Endothelial cell of umbilical vein (primary cell): Measurements from ENCODE around the gene GATA6. TPM values are rescaled to one million over a fixed set of nuclear protein-coding genes. Genes with fewer than 3 reads are reported as not detected.

ENCODE experiments used
- BruUV-seq: library from RNA; stranded (reverse); fragments of 400-500 nt; replicated peaks from 2 replicates; lab custom pipeline; 2021; lab: Mats Ljungman, UMichigan
- CTCF ChIA-PET: fragments of 300-600, 350-600 bp; sonication (Branson Sonifier 250); formaldehyde crosslinking; loops from one replicate; lab custom pipeline; 2021; ENCODE audit warnings: antibody characterized with exemption, inconsistent platforms; lab: Charles Lee
- POLR2A ChIA-PET: fragments of 300-600, 350-600 bp; sonication (Branson Sonifier 250); formaldehyde crosslinking; loops from one replicate; lab custom pipeline; 2021; ENCODE audit warnings: antibody characterized with exemption, inconsistent platforms; lab: Charles Lee
- DNase-seq: peaks from one replicate; pipeline ENCODE4 v3.0.0-alpha.2; 2011; ENCODE audit warnings: low read depth, low spot score
- FAIRE-seq: peaks from 2 replicates; lab custom pipeline; 2011; peaks lifted over from hg19 to GRCh38; lab: Jason Lieb, UNC
- H2AFZ ChIP-seq: 2 replicates; pipeline ENCODE4 v1.6.0; 2012; ENCODE audit warnings: low read depth, low read length, control low read depth, inconsistent platforms
- H3K27ac ChIP-seq: 2 replicates; pipeline ENCODE4 v1.5.1; 2011; ENCODE audit warnings: low read depth, mild to moderate bottlenecking, control low read depth, low read length, moderate library complexity; ENCODE audit not compliant: insufficient read depth
- H3K27me3 ChIP-seq, 2 experiments: 2 replicates each; pipeline versions ENCODE4 v1.6.0 to v1.6.1; 2011; ENCODE audit warnings: low read length in 2 of 2, mixed read lengths in 1 of 2; ENCODE audit not compliant: control insufficient read depth in 2 of 2, insufficient read depth in 2 of 2
- H3K36me3 ChIP-seq, 2 experiments: 2 replicates in 1 of 2; 3 replicates in 1 of 2; pipeline ENCODE4 v1.5.1; 2011; ENCODE audit warnings: low read length in 2 of 2, mild to moderate bottlenecking in 1 of 2, moderate library complexity in 1 of 2; ENCODE audit not compliant: control insufficient read depth in 2 of 2, insufficient read depth in 2 of 2; ENCODE audit errors: extremely low read depth in 1 of 2
- H3K4me1 ChIP-seq: 3 replicates; pipeline ENCODE4 v1.5.1; 2011; ENCODE audit warnings: mild to moderate bottlenecking, low read length; ENCODE audit not compliant: control insufficient read depth, insufficient read depth; ENCODE audit errors: extremely low read depth
- H3K4me2 ChIP-seq: 2 replicates; pipeline ENCODE4 v1.6.1; 2011; ENCODE audit warnings: low read length, control low read depth, mixed read lengths; ENCODE audit not compliant: insufficient read depth
- H3K4me3 ChIP-seq, 3 experiments: fragments of 200-600 bp in 1 of 3; sonication (generic), shearing (Covaris generic) in 1 of 3; replicated peaks in 1 of 3; 2 replicates each; pipeline ENCODE4 v1.5.1; 2011 to 2016; ENCODE audit warnings: control low read depth in 3 of 3, low read length in 3 of 3, mild to moderate bottlenecking in 2 of 3, inconsistent platforms in 1 of 3, low read depth in 1 of 3, moderate library complexity in 1 of 3; ENCODE audit not compliant: insufficient read depth in 1 of 3
- H3K79me2 ChIP-seq: 2 replicates; pipeline ENCODE4 v1.6.0; 2012; ENCODE audit warnings: low read length, inconsistent platforms; ENCODE audit not compliant: control insufficient read depth, insufficient read depth
- H3K9ac ChIP-seq: replicated peaks from 2 replicates; pipeline ENCODE3; 2011; ENCODE audit warnings: low read length, control low read depth; ENCODE audit not compliant: insufficient read depth; ENCODE audit errors: extremely low read depth
- H3K9me1 ChIP-seq: replicated peaks from 3 replicates; pipeline ENCODE4 v1.6.0; 2011; ENCODE audit warnings: mild to moderate bottlenecking, low read length; ENCODE audit not compliant: control insufficient read depth, insufficient read depth; ENCODE audit errors: extremely low read depth
- H3K9me3 ChIP-seq: replicated peaks from 2 replicates; pipeline ENCODE4 v1.5.1; 2012; ENCODE audit warnings: low read length, inconsistent platforms; ENCODE audit not compliant: control insufficient read depth, insufficient read depth
- H4K20me1 ChIP-seq: replicated peaks from 2 replicates; pipeline ENCODE3; 2011; ENCODE audit warnings: mild to moderate bottlenecking, low read length; ENCODE audit not compliant: control insufficient read depth, insufficient read depth; ENCODE audit errors: extremely low read depth
- EZH2 ChIP-seq: IDR thresholded peaks from 2 replicates; pipeline ENCODE4 v1.6.1; 2012; ENCODE audit warnings: borderline replicate concordance, low read depth, mild to moderate bottlenecking, moderate library complexity, low read length, inconsistent platforms; ENCODE audit not compliant: severe bottlenecking
- FOS ChIP-seq: IDR thresholded peaks from 2 replicates; pipeline ENCODE4 v1.6.1; 2011; ENCODE audit warnings: mild to moderate bottlenecking, low read length, moderate library complexity, borderline replicate concordance; ENCODE audit not compliant: insufficient read depth
- GATA2 ChIP-seq: IDR thresholded peaks from 2 replicates; pipeline ENCODE4 v1.7.0; 2011; ENCODE audit warnings: low read depth, mild to moderate bottlenecking, moderate library complexity, mixed read lengths, low read length; ENCODE audit not compliant: insufficient read length, insufficient read depth
- JUN ChIP-seq: IDR thresholded peaks from 2 replicates; pipeline ENCODE4 v1.6.1; 2011; ENCODE audit warnings: borderline replicate concordance, low read depth; ENCODE audit not compliant: insufficient read length, insufficient read depth
- MYC ChIP-seq: IDR thresholded peaks from one replicate; pipeline ENCODE4 v1.6.1; 2011; ENCODE audit warnings: mild to moderate bottlenecking, low read depth, low read length
- POLR2A ChIP-seq: IDR thresholded peaks from 2 replicates; pipeline ENCODE4 v1.6.1; 2012; ENCODE audit warnings: low read depth, mild to moderate bottlenecking, control low read depth, low read length
- POLR2AphosphoS5 ChIP-seq: IDR thresholded peaks from 2 replicates; pipeline ENCODE4 v1.6.1; 2012; ENCODE audit warnings: low read depth, mild to moderate bottlenecking, control low read depth, low read length, moderate library complexity; ENCODE audit not compliant: insufficient read depth
- dilution Hi-C: fragments of 300-500 bp; cut with MboI; formaldehyde crosslinking; loops from one replicate; pipeline ENCODE4 v1.15.0; 2019; ENCODE audit warnings: low sequenced_read_pairs; ENCODE audit not compliant: extremely low pct_ligation_motif_present
- intact Hi-C: fragments of 100-400 bp; cut with micrococcal nuclease; formaldehyde crosslinking; loops from one replicate; pipeline ENCODE4 v1.10.0; 2022
- polyA plus RNA-seq, 4 experiments: library from polyadenylated mRNA; depleted of rRNA in 3 of 4; stranded (reverse) in 3 of 4; unstranded in 1 of 4; fragments of >200 nt; gene quantifications; 2 replicates each; pipeline versions ENCODE4 v1.2.1 to v1.2.3, GENCODE V29; 2011 to 2012; ENCODE audit warnings: missing spikeins in 1 of 4
- total RNA-seq: library from RNA; stranded (reverse); gene quantifications from 2 replicates; pipeline ENCODE4 v1.2.3, GENCODE V29; 2021
- TF ChIP-seq, protein P1 (sequence below), 2 donors: IDR thresholded peaks; 1 replicate in 1 of 2; 2 replicates in 1 of 2; pipeline ENCODE4 v1.5.1; 2011; ENCODE audit warnings: low read length in 2 of 2, mild to moderate bottlenecking in 2 of 2, moderate library complexity in 2 of 2, control low read depth in 1 of 2, inconsistent platforms in 1 of 2, low read depth in 1 of 2; ENCODE audit not compliant: insufficient read depth in 1 of 2; ENCODE audit errors: extremely low read depth in 1 of 2
- TF ChIP-seq, protein P2 (sequence below): IDR thresholded peaks from 2 replicates; pipeline ENCODE4 v1.6.1; 2011; ENCODE audit not compliant: insufficient read depth, insufficient read length

Gene GATA6
- total and polyA plus RNA-seq, 2 donors (not counting 3 experiments of a cell fraction or from before 2014, with no cell fraction given) = 4.1 to 14.6 TPM

DNA sequence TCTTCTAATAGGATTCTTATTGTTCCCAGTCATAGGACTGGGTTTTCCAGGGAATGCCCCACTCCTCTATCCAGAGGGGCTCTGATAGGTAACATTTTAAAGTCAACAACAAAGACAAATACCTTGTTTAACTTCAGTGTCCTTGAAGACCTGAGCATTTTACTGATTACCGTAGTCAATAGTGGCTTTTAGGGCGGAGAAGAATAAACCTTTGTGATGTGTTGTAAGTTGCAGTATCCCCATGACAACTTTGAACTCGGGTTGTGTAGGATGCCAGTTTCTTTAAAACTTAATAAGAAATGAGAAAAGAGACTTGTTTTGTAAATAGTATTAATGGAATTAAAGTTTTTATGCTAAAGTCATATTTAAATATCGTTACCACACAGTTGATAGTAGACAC lies 6.0 kb downstream of the GATA6 start:
- POLR2A ChIA-PET = no interaction called here
- Histone ChIP-seq H4K20me1 (no peaks in the 10 kb centered on the region), H3K9me1 (no peaks in the 10 kb centered on the region), H3K4me1 (peaks cover 59% of the 10 kb centered on the region), H3K9ac (peak overlapping the region; percentile 93), H3K9me3 (no peaks in the 10 kb centered on the region), H3K4me3 (peak overlapping the region; percentile 41 to 83 (median 82)), H2AFZ (no peak overlapping the region), H3K79me2 (peaks cover 99% of the 10 kb centered on the region), H3K4me2 (peak overlapping the region; percentile 98), H3K27me3 (no peaks in the 10 kb centered on the region), H3K36me3 (peaks cover 0 to 12% of the 10 kb centered on the region in 2 experiments), H3K27ac (peak overlapping the region; percentile 87)
- DNase-seq (peak; percentile 65), FAIRE-seq (no peak)
- dilution Hi-C loops = loop anchor here (10.0 to 25.0 kb wide), 2 partner anchors 262 to 389 kb away; no protein-coding TSS in a partner anchor
- CTCF ChIA-PET = interaction anchor here (0.7 to 10.0 kb wide), 8 partner anchors 8 to 529 kb away, joined by 3 to 144 read pairs (median 4); no protein-coding TSS in a partner anchor
- BruUV-seq = no TSS peak
- intact Hi-C loops = loop anchor here (2.0 kb wide), 1 partner anchor 293 kb away; no protein-coding TSS in a partner anchor
- no peak for TF ChIP-seq EZH2
- TF ChIP-seq POLR2A = no peak
- TF ChIP-seq JUN = no peak

DNA sequence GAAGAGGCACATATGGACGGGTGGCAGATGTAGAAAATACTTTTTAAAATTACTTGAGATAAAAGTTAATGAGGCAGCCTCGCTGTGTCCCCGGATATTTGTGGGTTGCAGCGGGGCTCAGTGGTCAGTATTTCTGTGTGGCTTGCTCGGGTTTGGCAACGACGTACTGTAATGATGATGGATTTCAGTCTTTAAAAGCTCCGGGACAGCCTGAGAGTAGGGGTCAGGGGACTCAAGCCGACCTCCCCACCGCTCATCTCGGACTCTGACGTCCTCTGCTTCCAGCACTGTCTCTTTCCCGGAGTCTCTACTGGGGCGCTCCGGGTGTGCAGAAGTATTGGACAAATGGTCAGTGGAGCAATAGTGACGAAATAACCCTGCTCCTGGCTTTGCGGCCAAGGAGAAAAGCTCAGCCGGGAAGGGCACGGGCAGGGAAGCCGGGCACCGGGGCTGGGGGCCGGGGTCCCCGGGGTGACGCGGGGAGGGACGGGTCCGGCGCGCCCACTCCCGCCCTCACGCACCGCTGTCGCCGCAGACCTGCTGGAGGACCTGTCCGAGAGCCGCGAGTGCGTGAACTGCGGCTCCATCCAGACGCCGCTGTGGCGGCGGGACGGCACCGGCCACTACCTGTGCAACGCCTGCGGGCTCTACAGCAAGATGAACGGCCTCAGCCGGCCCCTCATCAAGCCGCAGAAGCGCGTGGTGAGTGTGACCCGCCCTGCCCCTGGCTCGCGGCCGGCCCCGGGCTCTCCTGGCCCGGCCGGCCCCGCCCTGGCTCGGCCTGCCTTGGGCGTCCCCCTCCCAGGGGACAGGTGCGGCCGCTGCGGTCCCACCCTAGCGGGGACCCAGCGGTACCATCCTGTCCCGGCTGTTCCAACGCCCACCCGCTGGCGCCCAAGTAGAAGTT lies 7.3 kb downstream of the GATA6 start:
- Histone ChIP-seq H3K9ac (peak overlapping the region; percentile 93), H4K20me1 (no peaks in the 10 kb centered on the region), H3K4me1 (peaks cover 68% of the 10 kb centered on the region), H3K9me3 (no peaks in the 10 kb centered on the region), H3K79me2 (peaks cover 98% of the 10 kb centered on the region), H3K9me1 (no peaks in the 10 kb centered on the region), H3K4me2 (peak overlapping the region; percentile 98), H3K27me3 (no peaks in the 10 kb centered on the region), H2AFZ (no peak overlapping the region), H3K4me3 (peak overlapping the region; percentile 12 to 82 (median 54)), H3K27ac (peak overlapping the region; percentile 87), H3K36me3 (peaks cover 0 to 12% of the 10 kb centered on the region in 2 experiments)
- FAIRE-seq (no peak), DNase-seq (peak; percentile 49)
- POLR2A ChIA-PET = no interaction called here
- intact Hi-C loops (loop anchor here (1.0 kb wide), 1 partner anchor 14 kb away; no protein-coding TSS in a partner anchor), dilution Hi-C loops (loop anchor here (10.0 to 25.0 kb wide), 2 partner anchors 261 to 388 kb away; no protein-coding TSS in a partner anchor)
- TF ChIP-seq, protein P1, sequence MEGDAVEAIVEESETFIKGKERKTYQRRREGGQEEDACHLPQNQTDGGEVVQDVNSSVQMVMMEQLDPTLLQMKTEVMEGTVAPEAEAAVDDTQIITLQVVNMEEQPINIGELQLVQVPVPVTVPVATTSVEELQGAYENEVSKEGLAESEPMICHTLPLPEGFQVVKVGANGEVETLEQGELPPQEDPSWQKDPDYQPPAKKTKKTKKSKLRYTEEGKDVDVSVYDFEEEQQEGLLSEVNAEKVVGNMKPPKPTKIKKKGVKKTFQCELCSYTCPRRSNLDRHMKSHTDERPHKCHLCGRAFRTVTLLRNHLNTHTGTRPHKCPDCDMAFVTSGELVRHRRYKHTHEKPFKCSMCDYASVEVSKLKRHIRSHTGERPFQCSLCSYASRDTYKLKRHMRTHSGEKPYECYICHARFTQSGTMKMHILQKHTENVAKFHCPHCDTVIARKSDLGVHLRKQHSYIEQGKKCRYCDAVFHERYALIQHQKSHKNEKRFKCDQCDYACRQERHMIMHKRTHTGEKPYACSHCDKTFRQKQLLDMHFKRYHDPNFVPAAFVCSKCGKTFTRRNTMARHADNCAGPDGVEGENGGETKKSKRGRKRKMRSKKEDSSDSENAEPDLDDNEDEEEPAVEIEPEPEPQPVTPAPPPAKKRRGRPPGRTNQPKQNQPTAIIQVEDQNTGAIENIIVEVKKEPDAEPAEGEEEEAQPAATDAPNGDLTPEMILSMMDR (IDR thresholded peaks at IDR 0.05; ENCODE audit: extremely low read depth in 1 of 2, insufficient read depth in 1 of 2, low read depth in 1 of 2, low read length in 2 of 2) = no peak
- TF ChIP-seq POLR2AphosphoS5 (no peak), FOS (no peak), JUN (no peak), GATA2 (no peak), POLR2A (no peak), EZH2 (no peak), MYC (no peak)
- TF ChIP-seq, protein P2, sequence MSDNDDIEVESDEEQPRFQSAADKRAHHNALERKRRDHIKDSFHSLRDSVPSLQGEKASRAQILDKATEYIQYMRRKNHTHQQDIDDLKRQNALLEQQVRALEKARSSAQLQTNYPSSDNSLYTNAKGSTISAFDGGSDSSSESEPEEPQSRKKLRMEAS = no peak
- CTCF ChIA-PET = interaction anchor here (1.0 to 1.8 kb wide), 2 partner anchors 36 to 386 kb away, joined by 3 to 4 read pairs; no protein-coding TSS in a partner anchor
- no TSS peak for BruUV-seq
